HG03558 (cell line): Measurements from ENCODE around the gene PTTG1.
"Not testable (repeated sequence)": the region's sequence is repeated elsewhere in the genome, so short reads cannot be mapped to it uniquely, and the experiment has no call there.

Experiments used
- ATAC-seq: cut with Tn5 transposase; IDR thresholded peaks from one replicate; pipeline ENCODE4 v1.9.1; 2021; ENCODE audit warnings: moderate number of reproducible peaks; ENCODE audit not compliant: unreplicated experiment; ENCODE audit errors: extremely low read depth

PTTG1 gene

DNA sequence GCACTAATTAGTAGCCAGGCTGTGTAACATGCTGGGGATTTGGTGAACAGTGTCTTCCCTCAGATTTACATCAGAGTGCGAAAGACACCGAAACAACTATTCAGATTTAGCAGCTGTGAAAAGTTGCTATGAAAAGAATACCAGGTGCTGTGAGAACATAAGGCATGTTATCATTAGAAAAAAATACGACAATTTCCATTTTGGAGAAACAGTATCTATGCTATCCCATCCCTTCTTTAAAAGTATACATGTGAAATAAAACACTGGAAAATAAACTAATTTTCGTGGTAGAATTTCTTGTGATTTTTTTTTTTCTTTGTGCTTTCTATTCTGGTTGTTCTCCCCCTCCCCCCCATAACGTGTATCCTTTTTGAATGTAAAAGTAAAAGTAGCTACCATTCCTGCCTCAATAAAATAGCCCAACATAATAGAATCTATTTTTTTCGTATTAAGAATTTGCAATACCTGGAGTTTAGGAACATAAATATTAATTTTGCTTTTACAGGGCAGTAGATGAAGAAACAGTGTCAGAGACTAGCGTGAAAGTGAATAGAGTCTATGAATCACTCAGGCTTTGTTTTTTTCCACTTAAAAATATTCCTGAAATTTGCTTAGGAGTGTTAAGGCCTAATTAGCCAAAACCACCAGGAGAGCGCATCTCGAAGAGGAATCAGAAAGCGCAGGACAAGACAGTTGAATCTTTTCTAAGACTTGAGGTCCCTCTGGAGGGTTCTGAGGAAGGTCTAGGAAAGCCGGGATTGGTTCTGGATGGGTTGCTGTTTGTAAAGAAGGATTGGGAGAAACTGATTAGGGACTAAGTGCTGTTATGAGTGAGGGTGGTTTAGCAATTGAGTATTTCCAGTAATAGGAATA, 2.0 kb upstream of the PTTG1 start:
- ATAC-seq, result no peak

DNA sequence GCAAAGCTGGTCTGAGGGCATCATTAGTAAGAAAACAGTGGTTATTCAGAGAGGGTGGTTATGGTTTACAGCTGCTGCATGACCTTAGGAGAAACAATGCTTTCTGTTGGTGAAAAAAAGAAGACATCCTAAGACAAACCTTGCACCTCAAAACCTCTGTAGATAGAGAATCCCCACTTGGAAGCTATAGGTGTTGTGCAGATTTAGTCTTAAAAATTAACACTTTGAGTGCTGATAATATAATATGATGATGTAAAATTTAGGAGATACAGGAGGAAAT, 1.4 kb upstream of the PTTG1 start:
- no peak for ATAC-seq

DNA sequence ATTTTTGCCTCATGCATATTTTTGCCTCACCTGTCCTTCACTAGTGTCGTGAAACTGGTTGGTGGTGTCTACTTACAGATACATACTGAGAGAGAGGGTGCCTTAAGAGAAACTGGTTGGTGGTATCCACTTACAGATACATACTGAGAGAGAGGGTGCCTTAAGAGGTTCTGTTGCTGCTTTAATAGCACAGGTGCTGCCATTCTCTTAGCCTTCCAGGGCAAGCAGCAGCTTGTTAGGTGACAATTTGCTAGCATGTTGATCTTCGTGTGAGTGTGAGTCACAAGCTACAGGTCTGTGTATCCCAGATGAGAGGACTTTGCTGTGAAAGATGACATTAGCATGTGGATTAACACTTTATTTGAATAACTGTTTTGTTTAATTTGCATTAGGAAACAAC, 1.4 kb downstream of the PTTG1 start:
- no peak for ATAC-seq

DNA sequence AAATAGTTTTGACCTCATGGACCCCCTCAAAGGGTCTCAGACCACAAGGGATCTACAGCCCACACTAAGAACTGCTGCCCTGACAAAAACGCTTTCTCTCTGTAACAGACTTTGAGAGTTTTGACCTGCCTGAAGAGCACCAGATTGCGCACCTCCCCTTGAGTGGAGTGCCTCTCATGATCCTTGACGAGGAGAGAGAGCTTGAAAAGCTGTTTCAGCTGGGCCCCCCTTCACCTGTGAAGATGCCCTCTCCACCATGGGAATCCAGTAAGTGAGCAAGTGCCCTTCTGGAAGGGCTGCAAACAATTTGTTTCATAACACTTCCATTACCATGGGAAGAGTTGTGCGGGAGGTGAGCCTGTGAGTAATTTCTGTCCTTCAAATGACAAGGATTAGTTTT, 6.0 kb downstream of the PTTG1 start:
- no peak for ATAC-seq

DNA sequence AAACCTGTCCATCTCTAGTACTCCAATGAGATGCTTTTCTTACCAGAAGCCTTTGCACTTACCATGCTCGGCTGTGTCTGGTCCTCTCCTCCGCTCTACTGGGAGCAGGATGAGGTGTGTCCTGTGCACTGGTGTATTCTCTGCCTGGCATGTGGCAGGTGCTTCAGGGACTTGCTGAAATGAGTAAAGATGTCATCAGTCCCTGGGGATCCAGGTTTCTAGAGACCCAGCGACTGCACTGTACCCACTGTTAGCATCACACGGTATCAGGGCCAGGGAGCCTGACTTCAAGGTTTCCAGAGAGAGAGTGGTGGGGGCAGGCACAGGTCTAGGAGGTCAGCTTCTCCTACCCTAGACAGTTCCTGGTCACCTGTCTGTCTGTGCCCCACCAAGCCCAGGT, 10.5 kb downstream of the PTTG1 start:
- ATAC-seq, result peak; percentile 27

DNA sequence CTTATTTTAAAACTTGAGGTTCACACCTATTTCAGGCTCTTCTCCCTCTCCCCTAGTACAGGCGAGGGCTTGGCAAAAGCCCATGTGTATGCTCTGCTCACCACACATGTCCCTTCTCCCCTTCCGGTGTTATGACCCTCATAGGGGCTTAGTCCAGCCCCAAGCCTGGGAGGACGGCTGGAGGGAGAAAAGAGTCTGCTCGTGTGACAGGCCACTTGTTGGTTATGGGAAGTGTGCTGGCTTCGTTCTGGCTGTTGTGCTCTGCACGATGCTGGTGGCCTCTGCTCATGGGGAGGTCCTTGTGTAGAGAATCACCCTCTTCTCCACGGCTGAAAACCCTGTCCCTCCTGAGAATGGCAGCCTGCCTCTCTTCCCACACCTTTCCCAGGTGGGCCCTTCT, 11.1 kb downstream of the PTTG1 start:
- ATAC-seq, result no peak

DNA sequence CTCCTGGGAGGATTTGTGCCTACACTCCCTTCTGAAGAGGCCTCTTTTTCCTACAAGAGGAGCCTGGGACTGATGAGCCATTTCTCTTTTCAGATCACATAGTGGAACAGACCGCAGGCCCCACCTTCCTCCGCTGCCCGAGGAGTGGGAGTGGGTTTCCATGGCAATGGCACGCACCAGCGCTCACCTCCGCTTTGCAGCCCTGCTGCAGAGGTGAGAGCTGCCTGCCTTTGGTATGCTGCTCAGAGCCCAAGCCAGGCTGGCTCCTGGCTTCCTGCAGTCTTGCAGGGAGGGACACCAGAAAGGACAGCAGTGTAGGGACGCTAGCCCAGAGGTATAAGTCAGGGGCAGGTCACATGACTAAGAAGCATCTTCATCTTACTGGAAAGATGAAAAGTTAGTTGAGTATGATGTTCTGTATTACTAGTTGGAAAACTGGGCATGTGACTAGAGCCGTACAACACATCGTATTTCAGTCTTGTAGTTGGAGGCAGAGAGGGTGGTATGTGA, 12.4 kb downstream of the PTTG1 start:
- peak; percentile 66 for ATAC-seq

DNA sequence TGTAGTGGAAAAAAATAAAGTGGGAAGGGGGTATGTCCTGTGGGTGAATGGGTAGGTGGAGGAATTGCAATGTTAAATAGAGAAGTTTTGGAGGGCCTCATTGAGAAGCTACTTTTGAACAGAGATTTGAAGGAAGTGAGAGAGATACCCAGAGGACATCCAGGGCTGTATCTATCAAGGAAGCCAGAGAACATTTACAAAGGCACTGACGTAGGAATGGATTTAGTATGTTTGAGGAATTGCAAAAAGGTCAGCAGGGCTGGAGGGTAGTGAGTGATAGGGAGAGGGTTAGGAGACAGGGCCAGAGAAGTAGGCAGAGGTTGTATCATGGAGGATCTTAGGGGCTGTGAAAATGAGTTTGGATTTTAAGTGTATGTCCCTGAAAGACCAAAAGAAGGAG, 13.9 kb downstream of the PTTG1 start:
- ATAC-seq, result no peak

DNA sequence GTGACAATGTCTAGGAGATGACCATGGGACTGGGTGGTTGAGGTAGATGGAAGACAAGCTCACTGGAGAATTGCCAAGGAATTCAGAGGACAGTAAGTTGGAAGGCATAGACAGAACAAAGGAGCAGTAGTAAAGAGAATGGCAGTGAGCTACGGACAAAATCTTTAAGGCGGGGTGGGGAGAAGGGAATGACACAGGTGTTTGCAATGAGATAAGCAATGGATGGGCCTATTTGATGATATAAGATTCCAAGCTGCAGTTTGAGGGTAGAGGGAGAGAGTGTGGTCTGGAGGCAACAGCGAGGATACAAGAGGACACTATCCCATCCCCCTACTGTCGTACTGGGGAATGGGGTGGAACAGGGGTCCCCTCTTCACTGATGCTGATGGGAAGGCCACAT, 14.4 kb downstream of the PTTG1 start:
- ATAC-seq, result no peak

DNA sequence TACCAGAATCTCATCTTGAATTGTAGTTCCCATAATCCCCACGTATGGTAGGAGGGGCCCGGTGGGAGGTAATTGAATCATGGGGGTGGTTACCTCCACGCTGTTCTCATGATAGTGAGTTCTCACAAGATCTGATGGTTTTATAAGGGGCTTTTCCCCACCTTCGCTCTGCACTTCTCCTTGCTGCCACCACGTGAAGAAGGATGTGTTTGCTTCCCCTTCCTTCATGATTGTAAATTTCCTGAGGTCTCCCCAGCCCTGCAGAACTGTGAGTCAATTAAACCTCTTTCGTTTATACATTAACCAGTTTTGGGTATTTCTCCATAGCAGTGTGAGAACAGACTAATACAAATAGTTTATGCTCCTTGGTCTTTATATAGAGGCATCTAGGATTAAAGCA, 15.0 kb downstream of the PTTG1 start:
- not testable (repeated sequence) for ATAC-seq

DNA sequence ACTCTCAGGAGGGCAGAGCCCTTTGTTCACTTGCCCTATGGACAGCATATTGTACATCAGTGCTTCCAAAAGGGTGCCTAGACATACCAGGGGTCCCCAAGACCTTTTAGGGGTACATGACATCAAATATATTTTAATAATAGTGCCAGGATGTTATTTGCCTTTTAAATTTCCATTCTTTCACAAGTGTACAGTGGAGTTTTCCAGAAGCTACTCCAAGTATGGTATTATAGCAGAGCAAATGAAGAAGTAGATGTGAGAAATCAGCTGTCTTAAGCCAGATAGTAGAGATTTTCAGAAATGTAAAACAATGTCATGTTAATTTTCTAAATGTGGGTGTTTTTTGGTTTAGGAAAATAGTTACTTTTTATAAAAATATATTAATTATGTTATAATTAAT, 15.6 kb downstream of the PTTG1 start:
- ATAC-seq, result no peak

DNA sequence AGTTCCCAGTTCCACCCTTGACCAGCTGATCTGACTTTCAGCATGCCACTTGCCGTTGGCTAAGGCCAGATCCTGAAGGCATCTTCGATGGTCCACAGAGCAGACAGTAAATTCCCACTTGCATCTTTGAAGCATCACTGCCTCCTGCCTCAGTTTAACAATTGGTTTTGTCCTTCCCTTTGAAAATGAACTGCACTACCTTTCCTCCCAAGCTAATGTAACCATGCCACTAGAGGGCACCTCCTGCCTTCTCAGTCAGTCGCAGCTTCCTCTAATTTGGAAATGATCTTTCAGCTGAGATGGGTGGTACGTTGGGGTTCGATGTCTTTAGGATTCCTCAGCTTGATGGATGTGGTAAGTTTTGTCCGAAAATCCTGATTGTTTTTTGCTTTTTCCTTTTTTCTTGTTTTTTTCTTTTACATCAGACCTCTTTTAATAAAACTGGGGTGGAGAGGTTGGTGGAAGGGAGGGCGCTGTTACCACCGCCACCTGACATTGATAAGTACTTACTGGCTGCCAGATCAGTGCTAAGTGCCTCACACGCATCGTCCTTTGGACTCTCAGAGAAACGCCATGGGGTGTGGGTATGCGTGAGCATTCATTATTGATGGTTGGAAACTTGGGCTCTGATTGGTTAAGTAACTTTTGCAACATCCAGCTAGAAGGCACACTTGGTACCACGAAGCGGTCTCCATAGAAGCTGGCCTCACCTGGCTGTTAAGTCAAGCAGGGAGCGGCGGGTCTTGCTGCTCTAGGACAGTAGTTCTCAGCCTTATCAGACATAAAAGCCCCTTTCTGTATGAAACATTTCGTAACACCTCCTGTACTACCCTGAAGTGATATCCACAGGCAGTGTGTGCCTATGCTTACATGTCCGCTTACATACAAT, 16.9 kb downstream of the PTTG1 start:
- no peak for ATAC-seq

DNA sequence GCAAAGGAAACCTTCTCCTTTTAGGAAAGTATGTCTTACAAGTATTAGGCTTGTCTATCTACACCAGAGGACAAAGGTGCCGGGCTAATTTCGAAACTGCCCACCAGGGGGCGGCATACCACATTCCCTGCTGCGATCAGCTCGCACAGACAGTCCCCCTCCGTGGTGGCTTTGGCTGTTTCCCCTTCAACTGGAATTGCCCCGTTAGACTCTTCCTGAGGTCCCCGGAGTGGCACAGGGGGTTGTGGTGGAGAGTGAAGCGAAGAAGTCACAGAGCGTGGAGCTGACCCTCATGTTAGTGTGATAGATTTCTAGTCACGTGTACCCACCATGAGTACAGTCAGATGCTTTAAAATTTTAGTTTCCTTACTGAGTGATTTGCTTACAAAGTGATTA, 17.5 kb downstream of the PTTG1 start:
- ATAC-seq, result no peak

DNA sequence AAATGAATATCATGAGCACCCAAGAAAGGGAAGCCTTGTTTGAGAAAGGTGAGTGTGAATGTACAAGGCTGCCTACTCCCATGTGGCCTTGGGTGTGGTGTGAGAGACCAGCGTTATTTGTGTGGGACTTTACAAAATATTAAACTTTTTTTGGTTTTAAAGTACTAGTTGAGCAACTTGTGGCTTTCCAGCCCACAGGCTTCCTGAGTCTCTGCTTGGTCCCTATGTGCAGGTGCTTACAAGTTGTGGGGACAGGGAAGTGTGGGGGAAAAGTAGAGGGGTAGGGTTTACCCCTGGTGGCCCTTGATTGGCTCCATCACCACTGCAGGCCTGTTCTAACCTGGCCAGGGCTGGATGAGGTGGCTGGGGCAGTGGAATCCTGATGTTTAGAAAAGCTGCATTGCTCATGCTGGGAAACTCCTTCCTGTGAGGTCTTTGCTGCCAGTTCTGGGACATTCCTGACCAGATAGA, 19.7 kb downstream of the PTTG1 start:
- peak; percentile 29 for ATAC-seq

DNA sequence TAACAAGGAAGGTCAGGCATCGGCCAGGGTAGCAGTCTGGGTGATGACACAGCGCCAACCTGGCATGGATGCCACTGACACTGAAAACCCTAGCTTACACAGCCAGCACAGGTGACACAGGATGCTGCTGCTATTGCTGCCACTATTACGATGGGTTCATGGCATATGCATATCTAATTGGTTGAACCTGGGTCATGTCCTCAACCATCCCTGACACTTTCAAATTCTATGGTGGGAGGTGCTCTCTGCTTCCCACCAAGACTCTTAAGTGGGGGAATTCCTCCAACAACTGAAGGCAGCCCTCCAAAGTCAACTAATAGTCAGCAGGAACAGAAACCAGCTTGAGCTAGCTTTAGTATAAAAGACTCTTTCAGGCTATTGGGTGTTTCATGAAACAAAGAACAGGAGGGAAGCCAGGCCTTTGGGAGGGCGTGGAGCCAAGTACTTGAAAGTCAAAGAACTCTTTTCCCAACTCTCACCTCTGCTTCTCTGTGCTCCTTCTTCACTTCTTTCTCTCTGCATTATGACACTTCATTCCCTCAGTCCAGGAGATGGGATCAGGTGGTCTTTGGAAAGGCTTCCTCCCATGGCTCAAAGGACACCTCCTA, 21.3 kb downstream of the PTTG1 start:
- no peak for ATAC-seq

DNA sequence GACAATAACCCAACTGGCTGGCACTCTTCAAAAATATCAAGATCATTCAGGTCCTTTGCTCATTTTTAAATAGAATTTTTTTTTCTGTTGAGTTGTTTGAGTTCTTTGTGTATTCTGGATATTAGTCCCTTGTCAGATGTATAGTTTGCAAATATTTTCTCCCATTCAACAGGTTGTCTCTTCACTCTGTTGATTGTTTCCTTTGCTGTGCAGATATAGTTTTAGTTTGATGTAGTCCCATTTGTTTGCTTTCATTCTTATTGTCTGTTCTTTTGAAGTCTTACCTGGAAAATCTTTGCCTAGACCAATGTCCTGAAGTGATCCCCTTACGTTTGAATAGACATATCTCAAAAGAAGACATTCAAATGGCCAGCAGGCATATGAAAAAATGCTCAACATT, 22.8 kb downstream of the PTTG1 start:
- no peak for ATAC-seq

DNA sequence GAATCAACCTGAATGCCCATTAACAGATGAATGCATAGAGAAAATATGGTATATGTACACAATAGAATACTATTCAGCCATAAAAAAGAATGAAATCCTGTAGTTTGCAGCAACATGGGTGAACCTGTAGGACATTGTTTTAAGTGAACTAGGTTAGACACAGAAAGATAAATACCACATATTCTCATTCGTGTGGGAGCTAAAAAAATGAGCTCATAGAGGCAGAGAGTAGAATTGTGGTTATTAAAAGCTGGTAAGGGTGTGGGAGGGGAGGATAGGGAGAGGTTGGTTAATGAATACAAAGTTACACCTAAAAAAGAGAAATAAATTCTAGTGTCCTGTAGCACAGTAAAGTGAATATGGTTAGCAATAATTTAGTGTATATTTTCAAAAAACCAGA, 23.5 kb downstream of the PTTG1 start:
- no peak for ATAC-seq

DNA sequence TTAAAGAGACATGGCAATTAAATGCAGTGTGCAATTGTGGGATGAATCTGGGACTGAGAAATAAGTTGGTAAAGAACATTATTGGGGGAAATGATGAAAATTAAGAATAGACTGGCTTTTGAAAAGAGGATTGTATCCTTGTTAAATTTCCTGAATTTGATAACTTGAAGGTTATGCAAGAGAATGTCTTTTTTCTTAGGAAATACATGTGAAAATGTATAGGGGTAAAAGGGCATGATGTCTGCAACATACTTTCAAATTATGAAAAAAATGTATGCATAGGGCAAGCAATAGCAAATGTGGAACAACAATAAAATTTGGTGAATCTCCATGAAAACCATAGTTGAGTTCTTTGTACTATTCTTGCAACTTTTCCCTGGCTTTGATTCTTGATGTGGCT, 24.1 kb downstream of the PTTG1 start:
- no peak for ATAC-seq

DNA sequence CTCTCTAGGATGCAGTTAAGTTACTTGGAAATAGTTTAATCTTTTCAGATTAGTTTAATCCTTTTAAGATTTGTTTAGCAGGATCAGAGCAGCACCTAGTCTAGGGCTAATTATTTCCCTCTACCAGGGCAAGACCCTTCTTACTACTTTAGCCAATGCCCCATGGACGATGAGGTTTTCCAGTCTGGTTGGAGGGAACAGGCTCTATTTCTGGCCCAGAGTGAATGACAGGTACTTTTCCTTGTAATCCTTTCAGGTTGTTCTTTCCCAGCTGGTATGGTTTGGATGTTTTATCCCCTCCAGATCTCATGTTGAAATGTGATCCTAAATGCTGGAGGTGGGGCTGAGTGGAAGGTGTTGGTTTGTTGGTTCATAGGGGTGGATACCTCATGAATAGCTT, 27.2 kb downstream of the PTTG1 start:
- ATAC-seq, result no peak

DNA sequence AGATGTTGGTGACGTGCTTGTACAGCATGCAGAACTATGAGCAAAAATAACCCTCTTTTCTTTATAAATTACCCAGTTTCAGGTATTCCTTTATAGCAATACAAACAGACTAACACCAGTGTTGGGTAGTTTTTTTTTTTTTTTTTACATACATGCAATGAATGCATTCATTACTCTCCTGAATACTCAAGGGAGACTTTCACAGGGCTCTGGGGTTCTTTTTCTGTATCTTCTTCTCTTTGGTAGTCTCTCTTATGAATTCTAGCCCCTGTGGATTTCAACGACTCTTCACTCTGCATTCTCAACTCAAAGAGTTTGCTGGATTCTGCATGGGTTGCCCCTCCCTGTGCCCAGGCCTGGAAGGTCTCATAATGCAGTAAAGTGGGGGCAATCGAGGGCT, 27.8 kb downstream of the PTTG1 start:
- no peak for ATAC-seq
